Measurements from ENCODE around the gene PFKP.

The PFKP gene

DNA sequence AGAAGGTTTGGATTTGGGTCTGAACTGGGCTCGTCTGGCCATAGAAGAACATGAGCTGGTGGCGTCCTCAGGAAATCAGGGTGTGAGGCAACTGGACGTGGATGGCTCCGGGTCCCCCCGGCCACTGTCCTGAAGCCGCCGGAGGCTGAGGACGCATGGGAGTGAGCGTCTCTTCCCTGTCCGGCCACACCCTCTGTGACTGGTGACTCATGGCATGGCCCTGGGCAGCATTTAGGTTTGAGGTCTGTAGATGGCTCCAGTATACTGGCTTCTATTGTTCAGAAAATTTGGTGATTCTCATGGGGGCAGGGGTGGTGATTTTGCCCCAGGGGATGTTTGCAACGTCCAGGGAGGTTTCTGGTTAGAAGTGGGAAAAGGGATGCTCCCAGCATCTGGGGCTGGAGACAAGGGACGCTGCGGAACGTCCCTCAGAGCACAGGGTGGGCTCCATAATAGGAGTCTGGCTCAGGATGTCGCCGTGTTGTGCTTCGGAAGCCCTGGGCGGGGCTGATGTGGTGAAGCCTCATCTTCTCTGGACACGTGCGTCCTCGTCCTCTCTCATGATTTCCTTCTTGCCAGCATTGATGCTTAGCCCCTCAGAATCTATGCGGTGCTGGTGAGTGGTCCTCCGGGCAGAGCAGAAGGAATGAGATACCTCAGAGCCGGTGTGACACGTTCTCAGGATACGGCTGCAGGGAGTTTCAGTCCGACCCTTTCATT lies 55.3 kb downstream of the PFKP start:
- TF ChIP-seq, protein P1, sequence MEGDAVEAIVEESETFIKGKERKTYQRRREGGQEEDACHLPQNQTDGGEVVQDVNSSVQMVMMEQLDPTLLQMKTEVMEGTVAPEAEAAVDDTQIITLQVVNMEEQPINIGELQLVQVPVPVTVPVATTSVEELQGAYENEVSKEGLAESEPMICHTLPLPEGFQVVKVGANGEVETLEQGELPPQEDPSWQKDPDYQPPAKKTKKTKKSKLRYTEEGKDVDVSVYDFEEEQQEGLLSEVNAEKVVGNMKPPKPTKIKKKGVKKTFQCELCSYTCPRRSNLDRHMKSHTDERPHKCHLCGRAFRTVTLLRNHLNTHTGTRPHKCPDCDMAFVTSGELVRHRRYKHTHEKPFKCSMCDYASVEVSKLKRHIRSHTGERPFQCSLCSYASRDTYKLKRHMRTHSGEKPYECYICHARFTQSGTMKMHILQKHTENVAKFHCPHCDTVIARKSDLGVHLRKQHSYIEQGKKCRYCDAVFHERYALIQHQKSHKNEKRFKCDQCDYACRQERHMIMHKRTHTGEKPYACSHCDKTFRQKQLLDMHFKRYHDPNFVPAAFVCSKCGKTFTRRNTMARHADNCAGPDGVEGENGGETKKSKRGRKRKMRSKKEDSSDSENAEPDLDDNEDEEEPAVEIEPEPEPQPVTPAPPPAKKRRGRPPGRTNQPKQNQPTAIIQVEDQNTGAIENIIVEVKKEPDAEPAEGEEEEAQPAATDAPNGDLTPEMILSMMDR (conservative IDR thresholded peaks at IDR 0.05; ENCODE audit: low read depth) = no peak
- DNase-seq (ENCODE audit: low spot score) = no peak
- peak overlapping the region; percentile 29 for H3K27ac ChIP-seq
- ChIA-PET CTCF (no interaction called here), POLR2A (ENCODE audit: low non-redundant PET) (no interaction called here)

DNA sequence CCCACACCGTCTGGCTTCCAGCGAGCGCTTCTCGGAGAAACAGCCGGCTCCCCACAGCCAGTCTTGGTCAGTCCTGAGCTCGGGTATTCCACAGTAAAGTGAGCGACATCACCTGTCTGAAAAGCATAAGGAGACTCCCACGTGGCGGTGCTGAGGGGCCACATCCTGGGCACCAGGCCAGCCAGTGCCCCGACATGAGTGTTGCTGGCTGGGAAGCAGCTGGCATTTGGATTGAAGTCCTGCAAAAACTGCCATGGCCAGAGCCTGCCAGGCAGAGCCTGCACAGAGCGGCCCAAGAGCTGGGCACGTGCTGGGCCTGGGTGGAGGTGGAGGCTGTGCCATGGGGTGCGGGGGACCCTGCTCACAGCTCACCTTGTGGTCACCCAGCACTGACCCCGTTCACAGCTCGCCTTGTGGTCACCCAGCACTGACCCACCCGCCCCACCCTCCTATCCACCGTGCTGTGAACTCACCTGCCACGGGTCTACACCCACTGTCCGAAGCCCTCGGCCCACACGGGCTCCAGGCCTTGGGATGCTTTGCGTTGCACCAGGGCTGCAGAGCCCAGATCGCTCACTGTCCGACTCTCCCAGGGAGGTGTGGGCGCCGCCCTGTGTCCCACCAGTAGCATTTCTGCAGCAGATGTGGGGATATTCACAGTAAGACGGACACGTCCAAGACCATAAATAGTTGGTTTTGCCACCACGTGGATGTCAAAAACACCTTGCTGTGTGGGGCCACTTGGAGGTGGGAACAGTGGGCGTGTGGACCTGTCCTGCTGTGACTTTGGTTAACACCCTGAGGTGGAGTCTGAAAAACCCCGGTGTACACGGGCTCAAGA lies 56.4 kb downstream of the PFKP start:
- H3K27ac ChIP-seq = no peak overlapping the region; the same call in 1 of the 2 replicates
- POLR2A ChIA-PET (ENCODE audit: low non-redundant PET) = no interaction called here
- CTCF ChIA-PET = no interaction called here
- TF ChIP-seq, protein P1 (conservative IDR thresholded peaks at IDR 0.05; ENCODE audit: low read depth) = no peak
- no peak for DNase-seq (ENCODE audit: low spot score)

DNA sequence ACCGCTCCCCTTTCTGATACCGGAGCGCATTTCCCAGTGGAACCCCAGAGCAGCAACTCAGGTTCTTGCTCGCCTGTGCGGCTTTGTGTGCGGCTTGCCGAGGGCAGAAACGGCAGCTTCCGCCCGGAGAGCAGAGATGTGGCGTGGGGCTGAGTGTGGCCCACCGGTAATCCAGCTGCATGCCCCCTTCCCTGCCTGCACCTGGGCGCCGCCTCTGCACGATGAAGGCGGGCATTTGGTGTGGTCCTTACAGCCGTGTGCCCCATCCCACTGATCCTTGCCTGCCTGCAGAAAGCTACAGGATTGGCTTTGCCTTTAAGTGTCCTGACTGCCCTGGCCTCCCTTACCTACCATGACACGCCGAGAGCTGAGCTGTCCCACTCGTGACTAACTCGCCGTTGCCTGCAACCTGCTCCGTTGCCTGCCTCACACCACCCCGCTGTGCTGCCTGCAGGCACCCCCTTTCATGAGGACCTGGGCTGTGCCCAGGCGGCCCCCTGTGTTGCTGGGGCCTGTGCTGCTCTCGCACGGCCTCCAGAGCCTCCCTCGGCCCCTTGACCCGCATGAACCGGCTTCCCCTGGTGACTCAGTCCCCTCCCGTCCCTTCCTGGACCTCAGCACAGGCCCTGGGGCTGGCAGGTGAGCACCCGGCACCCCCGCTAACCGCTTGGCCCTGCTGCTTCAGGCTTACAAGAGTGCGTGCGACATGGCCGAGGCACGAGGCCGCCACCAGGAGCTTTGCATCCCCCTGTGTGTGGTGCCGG lies 57.2 kb downstream of the PFKP start:
- H3K27ac ChIP-seq = peak overlapping the region; percentile 44
- POLR2A ChIA-PET (ENCODE audit: low non-redundant PET) = no interaction called here
- CTCF ChIA-PET = no interaction called here

DNA sequence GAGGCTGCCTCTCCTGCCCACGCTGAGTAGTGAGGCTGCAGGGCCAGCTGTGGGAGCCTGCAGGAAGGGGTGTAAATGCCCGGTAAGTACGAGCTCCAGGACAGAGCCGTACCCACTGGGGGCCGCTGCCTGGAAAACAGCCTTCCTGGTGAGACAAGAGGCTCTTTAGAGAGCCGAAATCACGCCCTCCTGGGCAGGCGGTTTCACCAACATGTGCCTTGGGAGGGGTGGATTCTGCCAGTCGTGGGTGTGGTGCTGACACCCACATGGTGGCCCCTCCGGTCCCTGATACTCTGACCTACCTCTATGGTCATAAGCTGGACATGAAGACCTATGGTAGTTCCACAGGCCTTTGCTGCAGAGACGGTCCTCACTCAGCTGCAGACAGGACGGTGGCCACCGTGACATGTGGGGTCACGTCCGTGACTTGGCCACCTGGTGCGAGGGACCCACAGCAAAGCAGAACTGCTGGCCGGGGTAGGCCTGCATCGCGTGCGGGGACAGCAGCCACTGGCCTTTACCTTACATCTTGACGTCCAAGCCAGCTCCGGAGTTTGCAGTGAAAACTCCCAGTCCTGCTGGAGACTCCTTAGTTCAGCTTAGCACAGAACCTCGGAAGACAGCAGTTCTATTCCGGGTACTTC lies 58.3 kb downstream of the PFKP start:
- POLR2A ChIA-PET (ENCODE audit: low non-redundant PET) = no interaction called here
- TF ChIP-seq, protein P1 (conservative IDR thresholded peaks at IDR 0.05; ENCODE audit: low read depth) = no peak

More for the DNA sequence above, 57.2 kb downstream of the PFKP start:
- TF ChIP-seq, protein P1 (conservative IDR thresholded peaks at IDR 0.05; ENCODE audit: low read depth) = no peak
- DNase-seq (ENCODE audit: low spot score) = no peak

DNA sequence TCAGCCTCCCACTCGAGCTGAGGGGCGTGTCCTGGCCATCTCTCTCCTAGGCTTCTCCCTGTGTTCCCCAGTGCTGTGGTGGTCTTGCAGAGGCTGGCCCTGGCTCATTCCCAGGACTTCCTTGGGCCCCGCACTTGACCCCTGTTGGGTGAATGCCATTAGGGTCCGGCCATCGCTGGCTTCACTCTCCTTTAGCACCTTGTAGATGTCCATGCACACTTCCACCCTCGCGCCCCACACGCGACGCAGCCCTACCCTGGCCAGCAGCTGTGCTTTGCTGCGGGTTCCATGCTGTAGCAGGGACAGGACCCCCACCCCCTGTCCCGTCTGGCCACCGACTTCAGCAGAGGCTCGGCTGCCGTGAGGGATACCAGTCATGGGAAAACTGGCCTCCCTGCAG lies 58.9 kb downstream of the PFKP start:
- DNase-seq (ENCODE audit: low spot score) = no peak
- POLR2A ChIA-PET (ENCODE audit: low non-redundant PET) = no interaction called here
- TF ChIP-seq, protein P1 (conservative IDR thresholded peaks at IDR 0.05; ENCODE audit: low read depth) = no peak
- CTCF ChIA-PET = no interaction called here
- peak overlapping the region; percentile 44 for H3K27ac ChIP-seq

More for the DNA sequence above, 58.3 kb downstream of the PFKP start:
- H3K27ac ChIP-seq = peak overlapping the region; percentile 44
- DNase-seq (ENCODE audit: low spot score) = no peak
- CTCF ChIA-PET = no interaction called here

Data from RWPE1 (cell line).